Fibroblast of skin of right quadriceps (primary cell): ENCODE measurements around the gene MLXIPL.
"Not testable (repeated sequence)": the region's sequence is repeated elsewhere in the genome, so short reads cannot be mapped to it uniquely, and the experiment has no call there.

Source experiments
- DNase-seq: peaks from one replicate; pipeline ENCODE4 v3.0.0-alpha.2; 2013

The MLXIPL gene

DNA sequence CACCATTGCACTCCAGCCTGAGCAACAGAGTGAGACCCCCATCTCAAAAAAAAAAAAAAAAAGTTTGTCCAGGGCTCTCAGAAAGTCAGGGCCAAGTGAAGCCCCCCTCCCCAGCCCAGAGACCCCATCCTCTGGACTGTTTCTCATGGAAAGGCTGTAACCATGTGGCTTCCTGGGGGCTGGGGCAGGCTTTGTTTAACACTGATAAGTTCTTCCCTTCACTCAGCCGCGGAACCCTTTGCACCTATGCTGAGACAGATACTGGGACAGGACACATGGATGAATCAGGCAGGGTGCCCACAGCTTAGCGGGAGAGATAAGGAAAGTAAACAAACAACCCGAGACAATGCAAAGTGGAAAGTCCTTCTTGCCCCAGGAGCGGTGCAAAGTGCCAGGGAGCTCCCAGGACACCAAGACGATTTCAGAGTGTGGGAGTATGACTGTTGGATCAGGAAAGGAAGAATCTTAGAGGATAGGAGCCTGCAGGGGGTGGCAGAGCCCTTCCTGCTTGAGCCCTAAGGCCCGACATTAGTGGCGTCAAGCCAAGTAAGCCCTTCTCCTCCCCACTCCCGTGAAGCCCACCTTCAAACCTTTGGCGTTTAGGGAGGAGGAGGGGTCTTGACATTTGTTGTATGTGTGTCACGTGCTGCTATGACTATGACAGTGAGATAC is 11.6 kb downstream of the MLXIPL start:
- DNase-seq: peak; percentile 21

DNA sequence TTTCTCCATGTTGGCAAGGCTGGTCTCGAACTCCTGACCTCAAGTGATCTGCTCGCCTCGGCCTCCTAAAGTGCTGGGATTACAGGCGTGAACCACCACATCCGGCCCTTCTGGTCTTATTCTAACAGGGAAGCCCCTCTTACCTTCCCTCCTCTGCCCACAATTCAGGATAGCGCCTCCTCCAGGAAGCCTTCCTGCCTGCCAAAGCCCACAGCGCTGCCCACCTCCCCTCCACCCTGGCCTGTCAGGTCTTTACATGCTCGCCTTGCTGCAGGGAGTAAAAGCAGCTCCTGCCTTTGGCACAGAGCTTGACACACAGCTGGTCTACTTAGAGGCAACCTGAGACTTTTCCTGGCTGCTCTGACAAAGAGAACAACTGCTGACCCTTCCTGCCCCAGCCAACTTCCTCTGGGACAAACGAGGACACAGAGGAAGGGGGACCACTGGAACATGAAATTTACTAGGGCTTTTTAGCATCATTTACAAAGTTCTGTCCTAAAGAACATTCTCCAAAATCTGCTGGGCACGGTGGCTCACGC is 13.2 kb downstream of the MLXIPL start:
- DNase-seq: no peak

DNA sequence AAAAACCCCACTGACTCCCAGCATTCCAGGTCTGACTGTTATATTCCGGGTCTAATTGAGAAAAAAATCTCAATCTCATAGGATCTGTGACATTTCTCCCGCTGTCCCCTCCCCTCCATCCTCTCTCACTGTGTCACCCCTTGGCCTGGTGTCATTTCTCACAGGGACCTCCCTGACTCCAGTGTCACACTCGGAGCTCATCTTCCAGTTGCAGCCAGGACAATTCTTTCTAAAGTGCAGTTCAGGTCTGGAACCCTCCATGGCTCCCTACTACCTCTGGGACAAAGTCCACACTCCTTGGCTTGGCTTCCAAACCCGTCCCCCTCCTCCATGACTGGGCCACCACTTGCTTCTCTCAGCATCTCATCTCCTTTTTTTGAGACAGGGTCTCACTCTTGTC is 14.2 kb downstream of the MLXIPL start:
- DNase-seq: no peak

DNA sequence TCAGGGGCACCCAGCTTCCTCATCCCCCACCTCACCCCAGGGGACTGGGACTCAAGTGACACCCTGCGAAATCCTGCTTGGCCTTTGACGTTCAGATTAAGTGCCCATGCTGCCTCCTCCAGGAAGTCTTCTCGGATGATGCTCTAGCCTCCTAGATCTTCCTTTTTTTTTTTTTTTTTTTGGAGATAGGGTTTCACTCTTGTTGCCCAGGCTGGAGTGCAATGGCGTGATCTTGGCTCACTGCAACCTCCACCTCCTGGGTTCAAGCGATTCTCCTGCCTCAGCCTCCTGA is 16.7 kb downstream of the MLXIPL start:
- not testable (repeated sequence) for DNase-seq

DNA sequence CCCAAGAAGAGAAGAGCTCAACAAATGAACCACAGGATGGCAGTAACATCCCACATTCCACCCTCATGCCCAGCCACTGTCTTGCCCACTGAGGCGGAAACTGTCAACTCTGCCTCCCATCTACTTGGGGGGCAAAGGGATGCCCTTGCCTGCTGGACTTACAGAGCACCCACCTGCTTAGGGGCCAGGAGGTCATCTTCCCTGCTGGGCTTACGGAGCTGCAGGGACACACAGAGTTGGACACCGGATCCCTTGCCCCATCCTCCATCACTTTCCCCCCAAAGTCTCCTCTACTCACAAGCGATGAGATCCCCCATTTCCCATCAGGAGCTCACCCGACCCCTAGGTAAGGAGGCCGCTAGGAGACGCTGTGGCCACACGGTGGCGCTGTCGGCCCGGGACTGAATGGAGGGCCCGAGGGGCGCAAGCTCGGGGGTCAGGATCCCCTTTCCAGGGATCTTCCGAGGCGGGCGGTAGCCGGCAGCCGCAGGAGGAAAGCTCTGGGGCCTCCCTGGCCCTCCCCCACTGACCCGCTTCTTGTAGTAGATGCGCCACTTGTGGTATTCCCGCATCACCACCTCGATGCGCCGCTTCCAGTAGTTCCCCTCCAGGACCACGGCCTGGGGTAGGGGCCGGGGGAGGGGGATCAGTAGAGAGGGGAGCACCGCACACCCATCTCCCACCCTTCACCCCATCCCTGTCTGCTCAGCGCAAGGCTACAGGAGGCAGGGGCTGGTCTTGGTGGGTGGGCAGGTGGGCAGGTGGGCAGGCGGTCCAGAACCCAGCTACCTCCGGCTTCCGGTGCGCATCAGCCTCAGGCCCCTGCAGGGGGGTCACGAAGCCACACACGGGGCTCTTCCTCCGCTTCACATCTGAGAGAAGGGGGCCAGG is 17.3 kb downstream of the MLXIPL start:
- DNase-seq: peak; percentile 34

DNA sequence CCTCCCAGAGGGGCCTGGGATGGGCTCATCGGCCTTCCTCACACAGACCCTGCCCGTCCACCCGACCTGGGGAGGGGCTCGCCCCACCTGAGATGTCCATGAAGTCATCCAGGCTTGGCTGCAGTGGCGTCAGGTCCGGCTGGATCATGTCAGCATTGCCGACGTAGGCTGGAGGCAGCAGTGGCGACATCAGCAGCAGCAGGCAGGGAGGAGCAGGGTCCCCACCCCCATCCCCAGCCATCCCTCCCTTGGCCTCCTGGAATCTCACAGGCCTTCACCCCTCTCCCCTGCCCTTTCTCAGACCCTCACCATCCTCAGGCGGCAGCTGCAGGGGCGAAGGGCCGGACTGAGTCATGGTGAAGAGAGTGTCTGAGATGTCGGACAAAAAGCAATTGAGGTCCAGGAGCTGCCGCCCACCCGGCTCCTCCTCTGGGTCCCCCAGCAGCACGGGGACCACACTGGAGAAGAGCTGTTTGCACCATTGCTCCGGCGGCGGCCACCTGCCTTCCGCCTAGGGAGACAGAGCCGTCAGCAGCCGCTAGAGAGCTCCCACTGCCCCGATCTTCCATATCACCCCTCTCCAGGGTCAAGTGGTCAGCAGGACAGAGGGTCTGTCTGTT is 18.6 kb downstream of the MLXIPL start:
- no peak for DNase-seq

DNA sequence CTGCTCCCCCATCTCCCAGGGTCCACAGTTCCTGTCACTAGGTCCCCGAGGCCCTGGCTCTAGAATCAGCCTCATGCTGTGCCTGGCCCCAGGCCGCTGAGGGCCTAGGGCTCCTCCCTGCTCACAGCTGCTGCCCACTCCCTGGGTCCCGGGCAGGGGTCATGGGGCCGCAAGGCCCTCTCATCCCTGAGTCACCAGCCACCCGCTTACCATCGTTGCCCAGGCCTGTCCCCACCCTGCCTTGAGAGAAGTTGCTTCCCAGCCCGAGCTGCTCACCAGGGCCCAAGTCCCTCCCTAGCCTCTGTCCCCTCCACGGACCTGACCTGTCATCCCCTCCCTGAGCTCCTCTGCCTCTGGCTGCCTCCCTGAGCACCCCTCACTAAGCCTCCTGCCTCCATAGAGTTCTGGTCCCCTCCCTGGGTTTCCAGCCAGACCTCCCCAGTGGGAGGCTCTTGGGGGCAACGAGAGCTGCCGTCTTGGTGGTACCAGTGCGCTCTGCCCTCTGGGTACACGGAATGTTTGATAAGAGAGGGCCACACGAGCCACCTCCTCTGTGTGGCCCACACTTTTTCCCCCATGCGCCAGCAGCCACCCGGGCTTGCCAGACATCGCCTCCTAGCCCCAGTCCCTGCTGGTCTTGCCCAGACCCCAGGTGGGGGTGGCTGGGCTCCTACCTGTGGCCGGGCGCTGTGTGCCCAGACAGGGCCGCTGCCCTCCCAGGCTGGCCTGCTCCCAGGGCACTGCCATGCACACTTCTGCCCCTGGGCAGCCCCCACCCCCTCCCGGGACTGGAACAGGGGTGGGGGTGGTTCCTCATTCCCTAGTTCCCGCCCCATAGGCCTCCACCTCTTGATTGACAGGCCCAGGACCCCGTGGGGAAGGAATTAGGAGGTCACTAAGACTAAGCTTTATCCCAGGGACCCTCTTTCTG is 21.3 kb downstream of the MLXIPL start:
- DNase-seq: no peak

DNA sequence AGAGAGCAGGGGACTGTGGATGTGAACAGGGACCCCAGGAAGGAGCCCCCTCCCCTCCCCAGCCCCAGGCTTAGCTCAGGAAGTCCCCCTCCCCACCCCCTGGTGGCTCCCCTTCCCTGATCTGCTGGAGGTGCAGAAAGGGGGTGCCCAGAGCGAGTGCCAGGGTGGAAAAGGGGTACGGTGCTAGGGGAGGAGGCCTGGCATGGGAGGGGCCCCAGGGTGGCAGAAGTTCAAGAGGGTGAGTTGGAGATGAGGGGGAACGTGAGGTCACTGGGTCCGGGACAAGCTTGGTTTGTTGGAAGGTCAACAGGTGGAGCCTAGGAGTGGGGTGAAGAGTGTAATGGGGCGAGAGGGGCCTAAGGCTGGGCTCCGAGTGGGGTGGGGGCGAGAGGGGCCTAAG is 24.4 kb downstream of the MLXIPL start:
- DNase-seq: no peak

DNA sequence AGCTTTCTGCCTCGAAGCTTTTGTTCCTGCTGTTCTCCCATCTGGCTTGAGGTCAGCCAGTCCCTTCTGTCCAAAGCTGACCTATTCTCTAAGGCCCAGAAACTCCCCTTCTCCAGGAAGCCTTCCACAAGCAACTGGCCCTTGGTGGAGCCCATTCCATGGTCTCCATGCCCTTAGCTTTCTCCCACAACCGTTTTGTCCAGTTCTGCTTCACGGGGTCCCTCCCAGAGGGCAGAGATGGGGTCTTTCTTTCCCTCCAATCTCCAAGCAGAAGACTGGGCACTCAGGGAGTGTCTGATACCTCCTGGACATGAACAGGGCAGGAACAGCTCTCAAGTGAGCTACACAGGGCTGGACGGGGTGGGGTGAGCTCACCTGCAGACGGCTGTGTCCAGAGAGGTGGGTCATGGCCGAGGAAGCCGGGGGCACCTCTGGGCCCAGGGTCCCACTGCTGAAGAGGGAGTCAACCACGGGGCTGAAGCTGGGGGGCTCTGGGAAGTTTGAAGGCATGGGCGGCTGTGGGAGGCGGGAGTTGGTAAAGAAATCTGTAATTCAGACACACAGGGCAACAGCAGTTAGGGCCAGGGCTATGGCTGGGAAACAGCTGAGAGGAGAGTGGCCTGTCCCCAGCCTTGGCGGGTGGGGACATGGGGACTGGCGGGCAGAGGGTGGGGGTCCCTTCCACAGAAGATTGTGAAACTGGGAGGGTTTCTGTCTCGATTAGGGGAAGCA is 25.0 kb downstream of the MLXIPL start:
- no peak for DNase-seq

DNA sequence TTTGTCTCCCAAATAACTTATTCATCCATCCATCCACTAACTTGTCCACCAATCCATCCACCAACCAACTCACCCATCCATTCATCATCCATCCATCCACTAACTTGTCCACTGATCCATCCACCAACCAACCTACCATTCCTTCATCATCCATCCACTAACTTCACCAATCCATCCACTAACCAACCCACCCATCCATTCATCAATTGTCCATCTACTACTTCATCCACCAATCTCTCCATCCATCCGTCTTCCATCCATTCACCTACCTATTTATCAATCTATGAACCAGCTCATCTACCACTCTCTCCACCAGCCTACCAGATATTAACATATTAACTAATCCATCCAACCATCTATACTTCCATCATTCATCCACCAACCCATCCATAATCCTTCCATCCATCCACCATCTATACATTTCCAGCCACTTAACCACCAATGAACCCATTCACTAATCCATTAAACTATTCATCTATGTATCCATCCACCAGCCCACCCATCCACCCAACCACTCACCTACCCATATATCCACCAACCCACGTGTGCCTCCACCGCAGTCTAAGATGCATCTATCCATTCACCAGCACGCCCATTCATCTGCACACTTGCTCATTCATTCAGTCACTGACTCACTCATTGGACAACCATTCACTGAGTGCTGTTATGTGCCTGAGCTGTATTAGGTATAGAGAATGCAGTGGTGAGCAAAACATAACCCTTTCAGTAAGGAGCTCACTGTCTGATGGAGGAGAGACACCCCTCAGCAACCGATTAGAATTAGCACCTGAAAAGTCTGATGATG is 26.1 kb downstream of the MLXIPL start:
- no peak for DNase-seq

DNA sequence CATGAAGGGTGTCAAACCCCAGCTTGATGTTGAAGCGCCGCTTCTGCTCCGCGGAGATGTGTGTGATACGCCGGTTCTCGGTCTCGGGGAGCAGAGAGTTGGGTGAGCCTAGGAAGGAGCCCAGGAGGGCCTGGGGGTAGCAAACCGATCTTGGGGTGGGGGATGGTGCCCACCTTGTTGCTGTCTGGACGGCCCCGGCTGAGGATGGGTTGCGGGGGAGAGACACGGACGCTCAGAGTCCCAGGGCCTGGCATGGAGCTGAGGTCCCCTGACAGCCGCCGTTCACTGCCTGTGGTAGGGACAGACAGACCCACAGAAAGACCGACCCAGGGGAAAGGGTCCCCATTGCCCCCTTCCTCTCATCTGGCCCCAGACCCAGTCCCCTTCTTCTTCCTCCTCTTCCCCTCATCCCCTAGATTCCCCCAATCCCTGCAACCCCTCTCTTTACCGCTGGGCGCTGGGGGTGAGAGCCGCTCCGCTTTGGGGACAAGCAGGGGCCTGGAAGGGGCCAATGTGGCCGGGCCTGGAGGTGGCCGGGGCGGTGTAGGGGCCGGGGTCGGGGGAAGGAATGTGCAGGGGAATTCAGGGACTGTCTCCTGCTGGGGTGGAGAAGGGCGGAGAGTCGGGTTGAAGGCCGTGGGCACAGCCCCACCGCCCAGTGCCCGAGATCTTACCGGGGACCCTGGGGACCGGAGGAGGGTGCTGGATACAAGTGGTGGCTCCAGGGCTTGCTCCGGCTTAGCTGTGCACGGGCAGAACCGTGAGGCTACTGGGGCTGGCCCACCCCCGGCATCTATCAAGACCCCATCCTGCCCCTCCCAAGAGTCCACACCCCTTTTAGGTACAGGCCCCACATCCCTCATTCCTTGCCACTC is 27.9 kb downstream of the MLXIPL start:
- no peak for DNase-seq

DNA sequence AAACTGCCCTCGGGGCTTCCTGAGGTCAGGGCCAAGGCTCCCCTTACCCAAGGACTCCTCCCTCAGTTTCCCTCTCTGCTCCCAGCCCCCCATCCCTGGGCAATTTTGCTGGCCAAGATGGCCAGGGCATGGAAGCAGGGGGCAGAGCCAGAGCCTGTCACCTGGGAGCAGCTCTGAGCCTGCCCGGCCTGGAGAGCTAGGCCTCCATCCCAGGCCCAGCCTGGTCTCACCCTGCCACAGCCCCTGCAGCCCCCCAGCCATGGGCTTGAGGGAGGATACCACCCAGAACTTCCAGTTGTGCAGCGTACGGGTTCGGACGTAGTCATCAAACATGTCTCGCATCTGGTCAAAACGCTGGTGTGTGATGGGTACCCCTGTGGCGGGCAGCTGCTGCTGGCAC is 29.0 kb downstream of the MLXIPL start:
- DNase-seq: no peak

DNA sequence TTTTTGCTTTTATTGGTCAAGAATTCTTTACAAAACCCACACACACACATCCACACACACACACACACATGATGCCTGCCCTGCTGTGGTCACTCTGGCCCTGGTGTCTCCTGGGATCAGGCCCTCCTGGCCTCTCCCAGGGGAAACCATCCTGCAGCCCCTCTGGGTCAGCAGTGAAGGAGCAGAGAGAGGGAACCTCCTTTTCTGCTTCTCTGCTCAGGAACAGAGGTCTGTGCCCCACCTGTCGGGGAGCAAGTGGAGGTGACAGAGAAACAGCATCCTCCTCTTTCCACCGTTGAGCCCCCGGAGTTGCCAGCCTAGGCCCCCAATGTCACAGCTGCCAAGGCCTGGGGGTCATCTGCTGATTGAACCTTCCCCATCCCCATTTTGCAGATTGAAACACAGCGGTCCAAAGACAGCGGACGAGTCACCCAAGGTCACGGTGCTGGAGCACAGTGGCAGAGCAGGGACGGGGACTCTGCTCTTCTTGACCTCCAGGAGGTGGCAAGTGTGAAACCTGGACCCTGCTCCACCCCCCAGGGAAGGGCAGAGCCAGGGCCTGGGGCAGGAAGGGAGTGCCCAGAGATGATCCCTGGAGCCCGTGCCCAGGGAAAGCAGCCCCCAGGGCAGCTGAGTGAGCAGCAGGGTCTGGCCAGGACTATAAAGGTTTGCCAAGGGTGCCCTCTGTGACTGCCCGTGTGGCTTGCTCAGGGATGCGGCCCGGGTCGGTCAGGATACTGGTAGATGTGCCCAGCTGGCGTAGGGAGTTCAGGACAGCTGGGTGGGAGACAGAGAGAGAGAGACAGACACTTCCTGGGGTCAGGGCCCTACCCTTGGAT is 30.9 kb downstream of the MLXIPL start:
- no peak for DNase-seq

DNA sequence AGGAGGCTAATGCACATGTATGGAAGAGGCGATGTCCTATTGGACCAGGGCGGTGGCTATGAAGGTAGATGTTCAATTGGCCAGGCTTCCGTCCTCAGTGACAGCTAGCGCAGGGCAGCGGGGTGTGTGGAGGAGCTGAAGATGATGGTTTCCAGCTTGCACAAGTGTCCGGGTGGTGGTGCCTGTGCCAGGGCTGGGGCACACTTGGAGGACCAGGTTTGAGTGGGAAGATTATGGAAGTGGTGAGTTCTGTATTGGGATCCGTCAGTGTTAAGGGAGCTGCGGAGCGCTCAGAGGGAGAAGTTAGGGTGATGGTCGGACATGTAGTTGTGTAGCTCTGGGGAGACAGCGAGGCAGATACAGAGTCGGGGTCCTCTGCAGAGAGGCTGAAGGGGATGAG is 37.4 kb downstream of the MLXIPL start:
- no peak for DNase-seq

DNA sequence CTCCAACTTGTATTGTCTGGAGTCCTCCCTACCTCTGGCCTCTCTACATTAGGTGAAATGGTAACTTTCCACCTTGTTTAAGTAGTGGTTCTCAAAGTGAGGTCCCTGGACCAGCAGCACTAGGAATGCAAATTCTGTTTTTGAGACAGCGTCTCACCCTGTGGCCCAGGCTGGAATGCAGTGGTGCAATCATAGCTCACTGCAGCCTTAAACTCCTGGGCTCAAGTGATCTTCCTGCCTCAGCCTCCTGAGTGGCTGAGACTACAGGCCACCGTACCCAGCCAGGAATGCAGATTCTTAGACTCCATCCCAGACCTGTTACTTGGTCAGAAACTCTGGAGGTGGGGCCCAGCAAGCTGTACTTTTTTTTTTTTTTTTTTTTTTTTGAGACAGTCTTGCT is 39.1 kb downstream of the MLXIPL start:
- DNase-seq: no peak

DNA sequence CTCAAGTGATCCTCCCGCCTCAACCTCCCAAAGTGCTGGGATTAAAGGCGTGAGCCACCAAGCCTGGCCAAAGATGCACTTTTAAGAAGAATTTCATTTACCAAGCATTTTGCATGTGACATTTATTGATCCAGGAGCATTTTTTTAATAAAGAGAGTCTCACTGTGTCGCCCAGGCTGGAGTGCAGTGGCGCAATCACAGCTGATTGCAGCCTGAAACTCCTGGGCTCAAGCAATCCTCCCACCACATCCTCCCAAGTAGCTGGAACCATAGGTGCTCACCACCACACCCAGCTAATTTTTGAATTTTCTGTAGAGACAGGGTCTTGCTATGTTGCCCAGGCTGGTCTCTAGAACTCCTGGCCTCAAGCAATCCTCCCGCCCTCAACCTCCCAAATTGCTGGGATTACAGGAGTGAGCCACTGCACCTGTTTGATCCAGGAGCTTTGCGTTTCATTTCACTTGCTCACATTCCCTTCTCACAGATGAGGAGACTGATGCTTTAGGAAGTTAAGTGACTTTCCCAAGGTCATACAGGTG is 41.6 kb downstream of the MLXIPL start:
- no peak for DNase-seq

DNA sequence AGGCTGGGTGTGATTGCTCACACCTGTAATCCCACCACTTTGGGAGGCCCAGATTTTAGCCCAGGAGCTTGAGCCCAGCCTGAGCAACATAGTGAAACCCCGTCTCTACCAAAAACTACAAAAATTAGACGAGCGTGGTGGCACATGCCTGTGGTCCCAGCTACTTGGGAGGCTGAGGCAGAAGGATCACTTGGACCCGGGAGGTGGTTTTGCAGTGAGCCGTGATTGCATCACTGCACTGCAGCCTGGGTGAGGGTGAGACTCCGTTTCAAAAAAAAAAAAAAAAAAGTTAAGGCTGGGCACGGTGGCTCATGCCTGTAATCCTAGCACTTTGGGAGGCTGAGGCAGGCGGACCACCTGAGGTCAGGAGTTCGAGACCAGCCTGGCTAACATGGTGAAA is 43.3 kb downstream of the MLXIPL start:
- not testable (repeated sequence) for DNase-seq

DNA sequence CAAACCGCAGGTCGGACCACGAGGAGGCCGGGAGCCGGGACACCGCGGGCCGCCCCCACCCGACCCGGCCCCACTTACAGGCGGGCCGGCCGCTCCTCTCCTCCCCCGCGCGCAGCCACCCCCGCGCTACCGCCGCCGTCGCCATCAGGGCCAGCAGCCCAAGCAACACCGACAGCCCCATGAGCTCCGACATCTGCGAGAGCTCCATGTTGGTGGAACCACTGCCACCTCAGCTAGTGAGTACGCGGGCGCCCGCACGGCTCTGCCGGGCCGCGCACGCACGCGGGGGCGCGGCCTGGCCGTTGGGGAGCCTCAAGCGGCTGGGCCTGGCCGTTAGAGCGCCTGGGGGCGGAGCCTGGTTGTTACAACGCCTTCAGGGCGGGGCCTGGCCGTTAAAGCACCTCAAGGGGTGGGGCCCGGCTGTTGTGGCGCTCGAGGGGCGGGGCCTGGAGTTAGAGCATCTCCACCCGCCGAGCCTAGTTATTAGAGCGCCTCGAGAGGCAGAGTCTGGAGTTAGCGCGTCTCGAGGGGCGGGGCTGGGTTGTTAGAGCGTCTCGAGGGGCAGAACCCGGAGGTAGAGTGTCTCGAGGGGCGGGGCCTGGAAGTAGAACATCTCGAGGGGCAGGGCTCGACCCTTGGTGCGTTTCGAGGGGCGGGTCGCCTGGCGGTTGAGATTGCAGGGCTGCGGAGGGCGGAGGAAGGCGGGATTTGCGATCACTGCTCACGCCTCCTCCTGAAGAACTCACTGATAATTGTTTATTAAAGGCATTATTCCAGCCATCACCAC is 45.8 kb downstream of the MLXIPL start, which contains the start of gene TBL2:
Gene TBL2, minus strand, starts transcription at position 238 of the 787 bp plus-strand sequence. Its CDS starts 30 bp downstream, at position 208.
- peak; percentile 98 for DNase-seq
